MCF 10A (cell line): ENCODE results near the gene WFIKKN2. TPM values are rescaled to one million over a fixed set of nuclear protein-coding genes. Genes with fewer than 3 reads are reported as not detected.

ENCODE experiments used
- BruUV-seq: library from RNA; stranded (reverse); fragments of 400-500 nt; replicated peaks from 2 replicates; lab custom pipeline; 2021; lab: Mats Ljungman, UMichigan
- CTCF ChIA-PET: fragments of 300-600 bp; sonication (Branson Sonifier 250); formaldehyde crosslinking; extraction: SDS; loops from one replicate; lab custom pipeline; 2021; ENCODE audit warnings: antibody characterized with exemption, inconsistent platforms; lab: Yijun Ruan, JAX
- POLR2A ChIA-PET: fragments of 300-600, 350-650 bp; sonication (Branson Sonifier 250); formaldehyde crosslinking; extraction: SDS; loops from one replicate; lab custom pipeline; 2020; ENCODE audit warnings: antibody characterized with exemption, inconsistent platforms; lab: Yijun Ruan, JAX
- DNase-seq: peaks from one replicate; pipeline ENCODE4 v3.0.0-alpha.2; 2018; ENCODE audit not compliant: unreplicated experiment
- H3K27ac Mint-ChIP-seq: one replicate; pipeline ENCODE4 v1.8.0; 2022; ENCODE audit warnings: mild to moderate bottlenecking, low read depth, mixed read lengths; ENCODE audit not compliant: unreplicated experiment
- H3K27me3 Mint-ChIP-seq: one replicate; pipeline ENCODE4 v1.8.0; 2022; ENCODE audit warnings: mixed read lengths; ENCODE audit not compliant: insufficient read depth, unreplicated experiment
- H3K36me3 Mint-ChIP-seq: one replicate; pipeline ENCODE4 v1.8.0; 2022; ENCODE audit warnings: mild to moderate bottlenecking, moderate library complexity, mixed read lengths; ENCODE audit not compliant: insufficient read depth, unreplicated experiment
- H3K4me1 Mint-ChIP-seq: one replicate; pipeline ENCODE4 v1.8.0; 2022; ENCODE audit warnings: mixed read lengths; ENCODE audit not compliant: insufficient read depth, unreplicated experiment
- H3K4me3 Mint-ChIP-seq: one replicate; pipeline ENCODE4 v1.8.0; 2022; ENCODE audit warnings: mild to moderate bottlenecking, moderate library complexity, mixed read lengths; ENCODE audit not compliant: unreplicated experiment
- H3K9me3 Mint-ChIP-seq: one replicate; pipeline ENCODE4 v1.8.0; 2022; ENCODE audit warnings: mixed read lengths; ENCODE audit not compliant: unreplicated experiment
- CTCF ChIP-seq: fragments of 200-600 bp; IDR thresholded peaks from one replicate; pipeline ENCODE4 v1.8.0; 2022; ENCODE audit warnings: antibody characterized with exemption, mild to moderate bottlenecking; ENCODE audit not compliant: unreplicated experiment
- intact Hi-C: fragments of 100-400 bp; cut with micrococcal nuclease; formaldehyde crosslinking; loops from 2 replicates; pipeline ENCODE4 v1.14.1; 2022
- total RNA-seq: library from RNA; stranded (reverse); gene quantifications from 2 replicates; pipeline ENCODE4 v1.2.3, GENCODE V29; 2022

The WFIKKN2 gene
- total RNA-seq, 1 experiment from 2014 or later, result not detected

- no peak for DNase-seq
- Mint-ChIP-seq H3K36me3 (no peaks in the 10 kb centered on the region), H3K4me1 (no peaks in the 10 kb centered on the region), H3K27me3 (no peaks in the 10 kb centered on the region), H3K9me3 (no peaks in the 10 kb centered on the region), H3K4me3 (no peak overlapping the region), H3K27ac (no peak overlapping the region)
- POLR2A ChIA-PET, result no interaction called here
- intact Hi-C loops, result no loop called here
- no peak for TF ChIP-seq CTCF
- CTCF ChIA-PET, result interaction anchor here (0.5 to 4.6 kb wide), 4 partner anchors 14 to 59 kb away, joined by 3 to 38 read pairs (median 4); no protein-coding TSS in a partner anchor
- no TSS peak for BruUV-seq
Observed at GRCh38 chr17:50833510-50834428, 1.6 kb upstream of the WFIKKN2 start.

GRCh38 chr17:50834429-50835300 lies 721 bp upstream of the WFIKKN2 start:
- Mint-ChIP-seq H3K36me3 (no peaks in the 10 kb centered on the region), H3K27ac (no peak overlapping the region), H3K4me3 (no peak overlapping the region), H3K4me1 (no peaks in the 10 kb centered on the region), H3K9me3 (no peaks in the 10 kb centered on the region), H3K27me3 (no peaks in the 10 kb centered on the region)
- no TSS peak for BruUV-seq
- ChIA-PET CTCF (interaction anchor here (0.7 to 4.6 kb wide), 4 partner anchors 18 to 351 kb away, joined by 3 to 38 read pairs (median 4); no protein-coding TSS in a partner anchor), POLR2A (interaction anchor here (0.6 kb wide), 1 partner anchor 199 kb away, joined by 3 read pairs; no protein-coding TSS in a partner anchor)
- no peak for TF ChIP-seq CTCF
- no peak for DNase-seq
- intact Hi-C loops, result no loop called here

- Mint-ChIP-seq H3K27ac (no peak overlapping the region), H3K4me3 (no peak overlapping the region), H3K27me3 (no peaks in the 10 kb centered on the region), H3K4me1 (peaks cover 4% of the 10 kb centered on the region), H3K9me3 (no peaks in the 10 kb centered on the region), H3K36me3 (no peaks in the 10 kb centered on the region)
- DNase-seq, result no peak
- no peak for TF ChIP-seq CTCF
- ChIA-PET CTCF (interaction anchor here (0.6 to 1.7 kb wide), 3 partner anchors 8 to 53 kb away, joined by 3 to 12 read pairs (median 3); no protein-coding TSS in a partner anchor), POLR2A (no interaction called here)
- no TSS peak for BruUV-seq
- intact Hi-C loops, result no loop called here
Observed at GRCh38 chr17:50836826-50837225, 1.4 kb downstream of the WFIKKN2 start.
